ENCODE results near the gene OCIAD1. TPM values are rescaled to one million over a fixed set of nuclear protein-coding genes. Genes with fewer than 3 reads are reported as not detected.
A peak's percentile ranks its signal among the peaks of the same experiment; 100 is the strongest.

The OCIAD1 gene
- total RNA-seq, 2 donors from 2014 or later, result 148 to 152 TPM

DNA sequence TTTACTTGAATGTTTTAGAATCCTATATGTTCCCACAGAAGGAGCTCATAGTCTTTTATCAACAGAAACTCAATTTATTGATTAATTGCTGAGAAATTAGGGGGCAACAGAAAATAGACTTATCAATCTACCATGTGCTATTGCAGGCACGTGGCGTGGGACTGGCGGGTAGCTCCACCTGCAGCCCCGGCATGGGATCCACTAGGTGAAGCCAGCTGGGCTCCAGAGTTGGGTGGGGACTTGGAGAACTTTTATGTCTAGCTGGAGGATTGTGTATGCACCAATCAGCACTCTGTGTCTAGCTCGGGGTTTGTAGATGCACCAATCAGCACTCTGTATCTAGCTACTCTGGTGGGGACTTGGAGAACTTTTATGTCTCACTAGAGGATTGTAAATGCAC is 3.3 kb upstream of the OCIAD1 start:
- no peaks in the 10 kb centered on the region for H3K4me1 ChIP-seq (ENCODE audit: control insufficient read depth, insufficient read depth, low read length)
- no peaks in the 10 kb centered on the region for H3K27me3 ChIP-seq (ENCODE audit: control insufficient read depth, insufficient read depth, low read length, poor library complexity, severe bottlenecking)
- no peak overlapping the region for H3K27ac Mint-ChIP-seq
- no peak for TF ChIP-seq CTCF (conservative IDR thresholded peaks at IDR 0.05)
- 96 to 100% methylated on average over 1 to 5 of the region's 5 CpGs for WGBS, 2 experiments (ENCODE audit: insufficient coverage in 1 of 2, insufficient read length in 1 of 2)
- no peaks in the 10 kb centered on the region for H3K36me3 Mint-ChIP-seq (ENCODE audit: low read depth)
- no peak overlapping the region for H3K4me3 Mint-ChIP-seq
- no peak overlapping the region for H3K9ac ChIP-seq (ENCODE audit: extremely low read depth, low read length, poor library complexity, severe bottlenecking)
- no peaks in the 10 kb centered on the region for H3K27me3 Mint-ChIP-seq (ENCODE audit: insufficient read depth)
- H3K36me3 ChIP-seq (ENCODE audit: control insufficient read depth, insufficient read depth, low read length), result peaks cover under 1% of the 10 kb centered on the region
- H3K9me3 Mint-ChIP-seq, result no peaks in the 10 kb centered on the region
- DNase-seq, result no peak
- H3K4me3 ChIP-seq (ENCODE audit: low read length), result no peak overlapping the region
- H3K9me3 ChIP-seq (ENCODE audit: control insufficient read depth, low read length), result no peaks in the 10 kb centered on the region
- H3K27ac ChIP-seq (ENCODE audit: low read depth, low read length), result no peak overlapping the region
- peaks cover 9% of the 10 kb centered on the region for H3K4me1 Mint-ChIP-seq

GRCh38 chr4:48831532-48832030 is 693 bp downstream of the OCIAD1 start:
- peaks cover 20% of the 10 kb centered on the region for H3K36me3 Mint-ChIP-seq (ENCODE audit: low read depth)
- Histone ChIP-seq H3K4me3 (ENCODE audit: low read length) (peak overlapping the region; percentile 95), H3K4me1 (ENCODE audit: control insufficient read depth, insufficient read depth, low read length) (no peaks in the 10 kb centered on the region), H3K27me3 (ENCODE audit: control insufficient read depth, insufficient read depth, low read length, poor library complexity, severe bottlenecking) (no peaks in the 10 kb centered on the region), H3K36me3 (ENCODE audit: control insufficient read depth, insufficient read depth, low read length) (peaks cover 39% of the 10 kb centered on the region), H3K27ac (ENCODE audit: low read depth, low read length) (peak overlapping the region; percentile 96), H3K9ac (ENCODE audit: extremely low read depth, low read length, poor library complexity, severe bottlenecking) (peak overlapping the region; percentile 96), H3K9me3 (ENCODE audit: control insufficient read depth, low read length) (no peaks in the 10 kb centered on the region)
- no peaks in the 10 kb centered on the region for H3K9me3 Mint-ChIP-seq
- no peaks in the 10 kb centered on the region for H3K27me3 Mint-ChIP-seq (ENCODE audit: insufficient read depth)
- TF ChIP-seq CTCF (conservative IDR thresholded peaks at IDR 0.05), result no peak
- H3K4me3 Mint-ChIP-seq, result peak overlapping the region; percentile 100
- H3K27ac Mint-ChIP-seq, result peak overlapping the region; percentile 100
- WGBS, 2 experiments (ENCODE audit: insufficient coverage in 1 of 2, insufficient read length in 1 of 2), result 0% methylated on average over 5 to 10 of the region's 10 CpGs
- no peak for DNase-seq
- H3K4me1 Mint-ChIP-seq, result peaks cover 9% of the 10 kb centered on the region

DNA sequence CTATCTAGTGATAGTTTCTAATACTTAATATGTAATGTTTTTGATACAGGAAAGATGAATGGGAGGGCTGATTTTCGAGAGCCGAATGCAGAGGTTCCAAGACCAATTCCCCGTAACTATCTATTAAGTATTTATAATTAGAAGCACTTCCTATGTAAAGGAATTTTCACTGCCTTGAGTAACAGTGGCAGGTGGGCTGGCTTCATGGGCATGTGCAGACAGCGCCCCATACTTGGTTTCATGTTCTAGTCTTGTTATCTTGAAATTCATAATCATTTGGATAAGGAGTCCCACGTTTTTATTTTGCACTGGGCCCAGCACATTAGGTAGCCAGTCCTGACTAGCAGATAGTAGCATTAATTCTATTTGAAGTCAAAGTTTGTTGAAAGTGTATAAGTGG is 1.7 kb downstream of the OCIAD1 start:
- Histone ChIP-seq H3K9ac (ENCODE audit: extremely low read depth, low read length, poor library complexity, severe bottlenecking) (peak overlapping the region; percentile 96), H3K4me3 (ENCODE audit: low read length) (peak overlapping the region; percentile 95), H3K9me3 (ENCODE audit: control insufficient read depth, low read length) (no peaks in the 10 kb centered on the region), H3K4me1 (ENCODE audit: control insufficient read depth, insufficient read depth, low read length) (no peaks in the 10 kb centered on the region), H3K27ac (ENCODE audit: low read depth, low read length) (no peak overlapping the region), H3K36me3 (ENCODE audit: control insufficient read depth, insufficient read depth, low read length) (peaks cover 47% of the 10 kb centered on the region), H3K27me3 (ENCODE audit: control insufficient read depth, insufficient read depth, low read length, poor library complexity, severe bottlenecking) (no peaks in the 10 kb centered on the region)
- Mint-ChIP-seq H3K4me3 (peak overlapping the region; percentile 100), H3K4me1 (peaks cover 9% of the 10 kb centered on the region), H3K36me3 (ENCODE audit: low read depth) (peaks cover 23% of the 10 kb centered on the region), H3K9me3 (no peaks in the 10 kb centered on the region), H3K27me3 (ENCODE audit: insufficient read depth) (no peaks in the 10 kb centered on the region), H3K27ac (peak overlapping the region; percentile 58)
- WGBS, 2 experiments (ENCODE audit: insufficient coverage in 1 of 2, insufficient read length in 1 of 2), result 94 to 100% methylated on average over 2 to 5 of the region's 5 CpGs
- no peak for TF ChIP-seq CTCF (conservative IDR thresholded peaks at IDR 0.05)
- no peak for DNase-seq
